Endodermal cell (in vitro differentiated cells): ENCODE measurements around the gene OPCML. TPM values are rescaled to one million over a fixed set of nuclear protein-coding genes. Genes with fewer than 3 reads are reported as not detected.

Experiments
- DNase-seq: peaks from one replicate; pipeline ENCODE4 v3.0.0-alpha.2; 2017
- H3K27ac ChIP-seq: 2 replicates; pipeline ENCODE4 v1.5.1; 2013; ENCODE audit warnings: mild to moderate bottlenecking, low read depth, low read length, moderate library complexity
- H3K27me3 ChIP-seq: 2 replicates; pipeline ENCODE4 v1.6.1; 2013; ENCODE audit warnings: mild to moderate bottlenecking, low read length, moderate library complexity; ENCODE audit not compliant: insufficient read depth, control insufficient read depth, poor library complexity, severe bottlenecking
- H3K36me3 ChIP-seq: 2 replicates; pipeline ENCODE4 v1.7.0; 2013; ENCODE audit warnings: mild to moderate bottlenecking, low read length, moderate library complexity; ENCODE audit not compliant: control insufficient read depth, insufficient read depth
- H3K4me1 ChIP-seq: one replicate; pipeline ENCODE4 v1.7.0; 2013; ENCODE audit warnings: low read length; ENCODE audit not compliant: control insufficient read depth, insufficient read depth
- H3K4me3 ChIP-seq: 2 replicates; pipeline ENCODE4 v1.5.1; 2013; ENCODE audit warnings: mild to moderate bottlenecking, low read length, moderate library complexity
- H3K9ac ChIP-seq: 2 replicates; pipeline ENCODE4 v1.6.1; 2013; ENCODE audit warnings: mild to moderate bottlenecking, low read length, moderate library complexity; ENCODE audit not compliant: poor library complexity, severe bottlenecking; ENCODE audit errors: extremely low read depth
- H3K9me3 ChIP-seq: 2 replicates; pipeline ENCODE4 v1.6.1; 2013; ENCODE audit warnings: mild to moderate bottlenecking, low read length, moderate library complexity; ENCODE audit not compliant: control insufficient read depth
- H3K27ac Mint-ChIP-seq: 2 replicates; pipeline ENCODE4 v1.8.0; 2020; ENCODE audit warnings: mixed read lengths
- H3K27me3 Mint-ChIP-seq: 2 replicates; pipeline ENCODE4 v1.8.0; 2021; ENCODE audit warnings: mild to moderate bottlenecking, mixed read lengths; ENCODE audit not compliant: insufficient read depth
- H3K36me3 Mint-ChIP-seq: 2 replicates; pipeline ENCODE4 v1.8.0; 2020; ENCODE audit warnings: low read depth, mixed read lengths
- H3K4me1 Mint-ChIP-seq: 2 replicates; pipeline ENCODE4 v1.8.0; 2020; ENCODE audit warnings: mixed read lengths
- H3K4me3 Mint-ChIP-seq: 2 replicates; pipeline ENCODE4 v1.8.0; 2020; ENCODE audit warnings: mild to moderate bottlenecking, moderate library complexity, mixed read lengths
- H3K9me3 Mint-ChIP-seq: 2 replicates; pipeline ENCODE4 v1.8.0; 2020; ENCODE audit warnings: mild to moderate bottlenecking, mixed read lengths
- CTCF ChIP-seq: fragments of 200-600 bp; sonication (generic); conservative IDR thresholded peaks from 2 replicates; pipeline ENCODE4 v1.5.0; 2021; ENCODE audit warnings: antibody characterized with exemption, mild to moderate bottlenecking
- WGBS, 2 experiments: methylation state at CpG; one replicate each; pipeline versions ENCODE4 v1.1.5 to v1.1.7; 2013; ENCODE audit warnings: missing lambda C conversion rate in 2 of 2, mixed read lengths in 1 of 2; ENCODE audit not compliant: insufficient coverage in 1 of 2, insufficient read length in 1 of 2; 5-methylcytosine and 5-hydroxymethylcytosine counted together
- total RNA-seq, 2 donors: library from RNA; stranded (reverse); fragmentation: NEBNext Ultra II Directional in 1 of 2; extraction: Animal tissue kit (Norgen Biotek cat#: 25700) in 1 of 2; gene quantifications; 2 replicates in 1 of 2; 3 replicates in 1 of 2; pipeline ENCODE4 v1.2.1, GENCODE V29; 2021

OPCML gene
- total RNA-seq, 2 donors from 2014 or later: 0.49 to 0.86 TPM

- H3K9me3 Mint-ChIP-seq: no peaks in the 10 kb centered on the region
- WGBS, 2 experiments: 89 to 94% methylated on average over 1 of the region's 1 CpG
- H3K27me3 Mint-ChIP-seq: peaks cover 4% of the 10 kb centered on the region
- Histone ChIP-seq H3K9me3 (no peaks in the 10 kb centered on the region), H3K36me3 (no peaks in the 10 kb centered on the region), H3K4me3 (no peak overlapping the region), H3K4me1 (peaks cover 22% of the 10 kb centered on the region), H3K27me3 (no peaks in the 10 kb centered on the region), H3K9ac (no peak overlapping the region), H3K27ac (no peak overlapping the region)
- no peaks in the 10 kb centered on the region for H3K36me3 Mint-ChIP-seq
- peak; percentile 20 for TF ChIP-seq CTCF
- H3K4me3 Mint-ChIP-seq: no peak overlapping the region
- DNase-seq: no peak
- H3K27ac Mint-ChIP-seq: no peak overlapping the region
- peaks cover 49% of the 10 kb centered on the region for H3K4me1 Mint-ChIP-seq
Observed at GRCh38 chr11:133020372-133020714, 512.0 kb downstream of the OPCML start.

- DNase-seq: no peak
- H3K36me3 Mint-ChIP-seq: no peaks in the 10 kb centered on the region
- Histone ChIP-seq H3K9ac (no peak overlapping the region), H3K27me3 (no peaks in the 10 kb centered on the region), H3K36me3 (no peaks in the 10 kb centered on the region), H3K27ac (no peak overlapping the region), H3K9me3 (no peaks in the 10 kb centered on the region), H3K4me3 (no peak overlapping the region), H3K4me1 (peaks cover 22% of the 10 kb centered on the region)
- H3K27ac Mint-ChIP-seq: no peak overlapping the region
- no peak for TF ChIP-seq CTCF
- H3K4me1 Mint-ChIP-seq: peaks cover 49% of the 10 kb centered on the region
- WGBS, 2 experiments: 91 to 96% methylated on average over 12 to 17 of the region's 17 CpGs
- no peak overlapping the region for H3K4me3 Mint-ChIP-seq
- peaks cover 4% of the 10 kb centered on the region for H3K27me3 Mint-ChIP-seq
- H3K9me3 Mint-ChIP-seq: no peaks in the 10 kb centered on the region
Observed at GRCh38 chr11:133019545-133020371, 512.5 kb downstream of the OPCML start.

- Histone ChIP-seq H3K9me3 (no peaks in the 10 kb centered on the region), H3K36me3 (no peaks in the 10 kb centered on the region), H3K9ac (no peak overlapping the region), H3K27me3 (no peaks in the 10 kb centered on the region), H3K4me3 (no peak overlapping the region), H3K4me1 (peaks cover 26% of the 10 kb centered on the region), H3K27ac (no peak overlapping the region)
- Mint-ChIP-seq H3K4me1 (peaks cover 43% of the 10 kb centered on the region), H3K9me3 (no peaks in the 10 kb centered on the region), H3K36me3 (no peaks in the 10 kb centered on the region), H3K4me3 (no peak overlapping the region), H3K27me3 (peaks cover 4% of the 10 kb centered on the region), H3K27ac (no peak overlapping the region)
- no peak for DNase-seq
- whole genome bisulfite sequencing, 2 experiments: 89 to 100% methylated on average over 1 of the region's 1 CpG
- no peak for TF ChIP-seq CTCF
Observed at GRCh38 chr11:133015457-133015856, 516.8 kb downstream of the OPCML start.
